Measurements from ENCODE around the gene FNIP2. TPM values are rescaled to one million over a fixed set of nuclear protein-coding genes. Genes with fewer than 3 reads are reported as not detected.
"Not testable (repeated sequence)": the region's sequence is repeated elsewhere in the genome, so short reads cannot be mapped to it uniquely, and the experiment has no call there.

The FNIP2 gene
- total RNA-seq (10 to 100 TPM in 1 of 2 donors, 1 to 10 TPM in 1; 7.7 to 11.5 TPM), total RNA-seq (15.5 to 26.1 reads per million in 2 donors)

- ATAC-seq (peak; percentile 89), DNase-seq (peak; percentile 63 to 75 (median 73))
- Mint-ChIP-seq H3K4me3 (peak within 1 kb of the TSS; percentile 98), H3K27ac (peak within 1 kb of the TSS; percentile 96), H3K27me3 (no peaks in the 10 kb centered on the region), H3K36me3 (ENCODE audit: low read depth) (no peaks in the 10 kb centered on the region), H3K4me1 (peaks cover 20% of the 10 kb centered on the region)
- H3K9me3 ChIP-seq (ENCODE audit: control insufficient read depth, low read length, poor library complexity, severe bottlenecking): no peaks in the 10 kb centered on the region
Measured at GRCh38 chr4:158768555-158769174, at the start of gene FNIP2. FNIP2 (plus strand) TSS chr4:158769026; CDS start chr4:158769213, 187 bp downstream.

- Mint-ChIP-seq H3K27me3 (peaks cover 8% of the 10 kb centered on the region), H3K36me3 (ENCODE audit: low read depth) (peaks cover 15% of the 10 kb centered on the region), H3K4me1 (peaks cover 34% of the 10 kb centered on the region), H3K27ac (peak overlapping the region; percentile 99), H3K4me3 (peak overlapping the region; percentile 4)
- H3K9me3 ChIP-seq (ENCODE audit: control insufficient read depth, low read length, poor library complexity, severe bottlenecking): no peaks in the 10 kb centered on the region
- ATAC-seq (no peak), DNase-seq (no peak)
Measured at GRCh38 chr4:158721680-158722079, 47.1 kb upstream of the FNIP2 start.

- Mint-ChIP-seq H3K4me3 (peak overlapping the region; percentile 99), H3K27ac (peak overlapping the region; percentile 99), H3K27me3 (peaks cover 13% of the 10 kb centered on the region), H3K36me3 (ENCODE audit: low read depth) (peaks cover 15% of the 10 kb centered on the region), H3K4me1 (peaks cover 34% of the 10 kb centered on the region)
- ATAC-seq: peak; percentile 1
- no peak for DNase-seq
- no peaks in the 10 kb centered on the region for H3K9me3 ChIP-seq (ENCODE audit: control insufficient read depth, low read length, poor library complexity, severe bottlenecking)
Measured at GRCh38 chr4:158722291-158722916, 46.4 kb upstream of the FNIP2 start.

GRCh38 chr4:158722917-158723793, 45.7 kb upstream of the FNIP2 start, which contains the start of gene PPID:
PPID (minus strand) TSS chr4:158723396; CDS start chr4:158723288, 108 bp downstream.
- Mint-ChIP-seq H3K27me3 (peaks cover 15% of the 10 kb centered on the region), H3K4me1 (peaks cover 31% of the 10 kb centered on the region), H3K4me3 (peak within 1 kb of the TSS; percentile 99), H3K36me3 (ENCODE audit: low read depth) (peaks cover 9% of the 10 kb centered on the region), H3K27ac (peak within 1 kb of the TSS; percentile 99)
- ATAC-seq (peak; percentile 88), DNase-seq (peak; percentile 67 to 71 (median 69))
- H3K9me3 ChIP-seq (ENCODE audit: control insufficient read depth, low read length, poor library complexity, severe bottlenecking): no peaks in the 10 kb centered on the region

GRCh38 chr4:158724637-158725036, 44.2 kb upstream of the FNIP2 start:
- peak overlapping the region; percentile 99 for H3K27ac Mint-ChIP-seq
- H3K4me1 Mint-ChIP-seq: peaks cover 29% of the 10 kb centered on the region
- H3K27me3 Mint-ChIP-seq: peaks cover 30% of the 10 kb centered on the region
- H3K36me3 Mint-ChIP-seq (ENCODE audit: low read depth): peaks cover 3% of the 10 kb centered on the region
- ATAC-seq (no peak), DNase-seq (no peak)
- H3K4me3 Mint-ChIP-seq: no peak overlapping the region
- H3K9me3 ChIP-seq (ENCODE audit: control insufficient read depth, low read length, poor library complexity, severe bottlenecking): no peaks in the 10 kb centered on the region

- H3K36me3 Mint-ChIP-seq (ENCODE audit: low read depth): peaks cover 4% of the 10 kb centered on the region
- H3K9me3 ChIP-seq (ENCODE audit: control insufficient read depth, low read length, poor library complexity, severe bottlenecking): no peaks in the 10 kb centered on the region
- H3K4me3 Mint-ChIP-seq: no peak overlapping the region
- H3K27ac Mint-ChIP-seq: no peak overlapping the region
- DNase-seq (no peak), ATAC-seq (no peak)
- peaks cover 45% of the 10 kb centered on the region for H3K27me3 Mint-ChIP-seq
- peaks cover 28% of the 10 kb centered on the region for H3K4me1 Mint-ChIP-seq
Measured at GRCh38 chr4:158726633-158727032, 42.2 kb upstream of the FNIP2 start.

GRCh38 chr4:158728236-158728635, 40.6 kb upstream of the FNIP2 start:
- peaks cover 8% of the 10 kb centered on the region for H3K36me3 Mint-ChIP-seq (ENCODE audit: low read depth)
- H3K4me3 Mint-ChIP-seq: no peak overlapping the region
- H3K9me3 ChIP-seq (ENCODE audit: control insufficient read depth, low read length, poor library complexity, severe bottlenecking): no peaks in the 10 kb centered on the region
- ATAC-seq (no peak), DNase-seq (no peak)
- peaks cover 52% of the 10 kb centered on the region for H3K27me3 Mint-ChIP-seq
- H3K4me1 Mint-ChIP-seq: peaks cover 14% of the 10 kb centered on the region
- H3K27ac Mint-ChIP-seq: no peak overlapping the region

GRCh38 chr4:158729716-158730559, 38.9 kb upstream of the FNIP2 start:
- Mint-ChIP-seq H3K4me1 (peaks cover 9% of the 10 kb centered on the region), H3K27me3 (peaks cover 52% of the 10 kb centered on the region), H3K27ac (no peak overlapping the region), H3K4me3 (no peak overlapping the region), H3K36me3 (ENCODE audit: low read depth) (peaks cover 8% of the 10 kb centered on the region)
- DNase-seq: peak in 2 of 3 donors; percentile 16 to 28
- no peaks in the 10 kb centered on the region for H3K9me3 ChIP-seq (ENCODE audit: control insufficient read depth, low read length, poor library complexity, severe bottlenecking)
- peak; percentile 90 for ATAC-seq

- H3K9me3 ChIP-seq (ENCODE audit: control insufficient read depth, low read length, poor library complexity, severe bottlenecking): no peaks in the 10 kb centered on the region
- ATAC-seq: no peak
- H3K36me3 Mint-ChIP-seq (ENCODE audit: low read depth): peaks cover 2% of the 10 kb centered on the region
- H3K27me3 Mint-ChIP-seq: no peaks in the 10 kb centered on the region
- no peak overlapping the region for H3K4me3 Mint-ChIP-seq
- H3K27ac Mint-ChIP-seq: no peak overlapping the region
- DNase-seq: no peak
- H3K4me1 Mint-ChIP-seq: no peaks in the 10 kb centered on the region
Measured at GRCh38 chr4:158738866-158739265, 30.0 kb upstream of the FNIP2 start.

- Mint-ChIP-seq H3K36me3 (ENCODE audit: low read depth) (peaks cover 2% of the 10 kb centered on the region), H3K27me3 (no peaks in the 10 kb centered on the region), H3K27ac (no peak overlapping the region), H3K4me3 (no peak overlapping the region), H3K4me1 (no peaks in the 10 kb centered on the region)
- DNase-seq (no peak), ATAC-seq (no peak)
- no peaks in the 10 kb centered on the region for H3K9me3 ChIP-seq (ENCODE audit: control insufficient read depth, low read length, poor library complexity, severe bottlenecking)
Measured at GRCh38 chr4:158739600-158739999, 29.2 kb upstream of the FNIP2 start.

- H3K4me3 Mint-ChIP-seq: no peak overlapping the region
- H3K36me3 Mint-ChIP-seq (ENCODE audit: low read depth): peaks cover 2% of the 10 kb centered on the region
- H3K4me1 Mint-ChIP-seq: no peaks in the 10 kb centered on the region
- no peak for ATAC-seq
- no peak overlapping the region for H3K27ac Mint-ChIP-seq
- H3K27me3 Mint-ChIP-seq: no peaks in the 10 kb centered on the region
- no peak for DNase-seq
- H3K9me3 ChIP-seq (ENCODE audit: control insufficient read depth, low read length, poor library complexity, severe bottlenecking): no peaks in the 10 kb centered on the region
Measured at GRCh38 chr4:158741326-158742021, 27.4 kb upstream of the FNIP2 start.

GRCh38 chr4:158746537-158746936, 22.3 kb upstream of the FNIP2 start:
- not testable (repeated sequence) for DNase-seq; H3K4me1 Mint-ChIP-seq; H3K27ac Mint-ChIP-seq; H3K36me3 Mint-ChIP-seq (ENCODE audit: low read depth); H3K4me3 Mint-ChIP-seq; ATAC-seq; H3K27me3 Mint-ChIP-seq; H3K9me3 ChIP-seq (ENCODE audit: control insufficient read depth, low read length, poor library complexity, severe bottlenecking)
